Raji (cell line): ENCODE measurements around the gene NUP133.

Experiments used
- POLR2A ChIP-seq: IDR thresholded peaks from 2 replicates; pipeline ENCODE4 v1.6.1; 2011; ENCODE audit warnings: low read depth, low read length, control low read depth; ENCODE audit not compliant: insufficient read depth

Gene NUP133

GRCh38 chr1:229523052-229523451 is 14.9 kb upstream of the NUP133 start:
- TF ChIP-seq POLR2A = no peak

- no peak for TF ChIP-seq POLR2A
Observed at GRCh38 chr1:229514578-229515275, 6.6 kb upstream of the NUP133 start.

GRCh38 chr1:229509576-229509975 is 1.4 kb upstream of the NUP133 start:
- no peak for TF ChIP-seq POLR2A

GRCh38 chr1:229508823-229509337 is 739 bp upstream of the NUP133 start:
- no peak for TF ChIP-seq POLR2A

- TF ChIP-seq POLR2A = no peak
Observed at GRCh38 chr1:229507502-229507901, 639 bp downstream of the NUP133 start.

GRCh38 chr1:229506633-229507032 is 1.5 kb downstream of the NUP133 start:
- no peak for TF ChIP-seq POLR2A

- no peak for TF ChIP-seq POLR2A
Observed at GRCh38 chr1:229495782-229496181, 12.4 kb downstream of the NUP133 start.

GRCh38 chr1:229487181-229487580 is 21.0 kb downstream of the NUP133 start:
- no peak for TF ChIP-seq POLR2A

- no peak for TF ChIP-seq POLR2A
Observed at GRCh38 chr1:229485318-229485717, 22.8 kb downstream of the NUP133 start.

- no peak for TF ChIP-seq POLR2A
Observed at GRCh38 chr1:229482511-229482910, 25.6 kb downstream of the NUP133 start.

- no peak for TF ChIP-seq POLR2A
Observed at GRCh38 chr1:229480495-229480894, 27.6 kb downstream of the NUP133 start.

GRCh38 chr1:229479660-229480399 is 28.3 kb downstream of the NUP133 start:
- TF ChIP-seq POLR2A = no peak

- TF ChIP-seq POLR2A = no peak
Observed at GRCh38 chr1:229478852-229479251, 29.3 kb downstream of the NUP133 start.

GRCh38 chr1:229474509-229474908 is 33.6 kb downstream of the NUP133 start:
- TF ChIP-seq POLR2A = no peak

- no peak for TF ChIP-seq POLR2A
Observed at GRCh38 chr1:229471175-229471574, 37.0 kb downstream of the NUP133 start.

- no peak for TF ChIP-seq POLR2A
Observed at GRCh38 chr1:229470406-229471043, 37.6 kb downstream of the NUP133 start.
